ENCODE data around the gene ORC4. TPM values are rescaled to one million over a fixed set of nuclear protein-coding genes. Genes with fewer than 3 reads are reported as not detected.

The ORC4 gene
- total RNA-seq, result 36.1 and 79.0 TPM in 2 replicates

DNA sequence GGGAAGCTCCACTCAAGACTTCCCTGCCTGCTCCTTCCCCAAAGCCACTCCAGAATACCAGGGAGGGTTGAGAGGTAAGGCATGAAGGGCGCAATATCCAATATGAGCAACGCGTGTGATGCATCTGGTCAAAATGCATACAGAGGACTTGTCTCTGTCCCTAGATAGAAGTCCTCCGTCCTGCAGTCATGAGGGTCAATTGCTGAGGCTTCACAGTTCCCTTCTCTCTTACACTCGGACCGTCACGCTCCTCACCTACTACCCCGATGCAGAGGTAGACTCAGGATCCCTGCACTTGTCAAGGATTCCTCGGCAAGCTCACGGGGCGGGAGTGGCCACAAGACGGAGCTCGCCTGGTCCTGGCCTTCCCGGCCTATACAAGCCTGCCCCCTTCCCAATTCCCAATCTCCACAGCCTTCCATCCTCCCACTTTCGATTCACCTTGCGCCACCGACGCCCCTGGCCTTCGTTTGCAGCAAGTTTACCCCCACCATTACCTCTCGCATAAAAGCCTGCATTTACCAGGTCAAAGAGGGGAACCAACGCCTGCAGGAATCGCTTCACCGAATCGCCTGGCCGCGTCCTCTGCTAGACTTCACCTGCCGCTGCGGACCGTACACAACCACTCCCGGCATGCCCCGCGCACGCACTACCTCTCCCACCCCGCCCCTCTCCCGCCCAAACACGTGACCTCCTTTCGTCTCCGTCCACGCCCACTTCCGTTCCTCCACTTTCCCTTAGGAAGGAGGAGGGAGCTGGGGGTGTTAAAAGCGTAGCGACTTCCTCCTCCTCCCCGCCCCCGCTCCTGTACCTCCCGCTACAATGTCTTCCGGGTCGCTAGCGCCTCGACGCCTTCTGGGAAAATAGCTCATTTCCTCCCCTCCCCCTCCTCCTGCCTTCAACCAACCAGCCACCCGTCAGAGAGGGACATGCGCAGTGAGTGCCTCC, at the start of gene ORC4:
Gene ORC4, minus strand, starts transcription at position 627 of the 948 bp plus-strand sequence. CDS start 44,779 bp downstream, outside the sequence.

DNA sequence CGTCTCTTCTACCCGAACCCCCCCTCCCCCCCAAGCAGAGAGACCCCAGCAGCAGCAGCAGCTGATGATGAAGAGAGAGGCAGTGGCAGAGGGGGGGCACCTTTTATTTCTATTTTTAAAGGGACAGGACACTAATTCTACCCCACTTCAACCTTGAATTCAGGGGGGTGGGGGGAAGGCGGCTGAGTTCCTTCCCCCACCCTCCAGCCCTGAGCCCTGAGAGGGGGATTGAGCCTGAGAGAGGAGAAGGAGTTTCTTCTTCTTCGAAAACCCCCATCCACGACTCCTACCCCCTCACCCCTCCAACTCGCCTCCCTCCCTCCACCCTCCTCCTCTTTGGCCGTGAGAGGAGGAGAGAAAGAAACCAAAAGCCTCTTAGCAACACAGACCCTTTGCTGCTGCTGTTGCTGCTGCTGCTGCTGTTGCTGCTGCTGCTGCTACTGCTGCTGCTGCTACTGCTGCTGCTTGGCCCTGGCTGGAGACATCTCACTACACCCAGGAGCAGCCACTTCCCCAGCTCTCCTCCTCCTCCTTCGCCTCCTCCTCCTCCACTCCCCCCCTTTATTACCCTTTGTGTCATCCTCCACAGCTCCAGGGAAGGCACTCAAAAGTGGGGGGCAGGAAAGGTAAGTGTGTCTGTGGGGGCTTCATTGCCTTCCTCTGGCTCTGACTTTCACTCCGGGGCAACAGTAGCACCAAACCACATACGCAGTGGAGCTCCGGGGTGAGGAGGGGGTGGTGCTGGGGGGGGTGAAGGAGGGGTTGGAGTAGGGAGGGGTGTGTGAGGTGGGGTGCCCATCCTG, 723 bp upstream of the ORC4 start, which contains the start of gene MBD5:
Gene MBD5, plus strand, starts transcription at position 33 of the 803 bp plus-strand sequence.

Other genes with a start within 250 kb of the ORC4 start
- gene ACVR2A, start 175.7 kb downstream of the ORC4 start, total RNA-seq, result 7.8 and 10.9 TPM in 2 replicates
- 6.5 and 10.2 TPM in 2 replicates for gene MBD5, start 354 bp upstream of the ORC4 start, total RNA-seq

Data from epithelial cell of umbilical artery (primary cell).